H1 (cell line): ENCODE results near the gene GJD4. TPM values are rescaled to one million over a fixed set of nuclear protein-coding genes. Genes with fewer than 3 reads are reported as not detected.

Experiments used
- MAFK ChIP-seq: IDR thresholded peaks from 2 replicates; pipeline ENCODE4 v1.6.1; 2012; ENCODE audit warnings: low read depth, mild to moderate bottlenecking, improper control_type of control experiment, low read length
- polyA plus RNA-seq, 7 experiments: library from polyadenylated mRNA; depleted of rRNA in 3 of 7; stranded (reverse) in 5 of 7; unstranded in 2 of 7; fragments of >200 nt in 5 of 7; fragments of 200-250 nt in 2 of 7; gene quantifications; 1 replicate in 5 of 7; 2 replicates in 1 of 7; 4 replicates in 1 of 7; pipeline versions ENCODE4 v1.2.1 to v1.2.3, GENCODE V29; 2011 to 2013; ENCODE audit warnings: missing spikeins in 2 of 7, mixed read lengths in 2 of 7
- total RNA-seq: library from RNA; stranded (reverse); fragmentation: NEBNext Ultra II Directional; extraction: Animal tissue kit (Norgen Biotek cat#: 25700); gene quantifications from 2 replicates; pipeline ENCODE4 v1.2.1, GENCODE V29; 2021
- TF ChIP-seq, protein P1 (sequence below): fragments of 300-600 bp; sonication (generic); IDR thresholded peaks from 2 replicates; pipeline ENCODE4 v1.7.1; 2012; ENCODE audit warnings: low read length, moderate library complexity, mild to moderate bottlenecking, inconsistent platforms; ENCODE audit not compliant: insufficient replicate concordance

The GJD4 gene
- total and polyA plus RNA-seq, 2 of the 8 experiments (the other 6 are each of a cell fraction or from before 2014, with no cell fraction given), result not detected

DNA sequence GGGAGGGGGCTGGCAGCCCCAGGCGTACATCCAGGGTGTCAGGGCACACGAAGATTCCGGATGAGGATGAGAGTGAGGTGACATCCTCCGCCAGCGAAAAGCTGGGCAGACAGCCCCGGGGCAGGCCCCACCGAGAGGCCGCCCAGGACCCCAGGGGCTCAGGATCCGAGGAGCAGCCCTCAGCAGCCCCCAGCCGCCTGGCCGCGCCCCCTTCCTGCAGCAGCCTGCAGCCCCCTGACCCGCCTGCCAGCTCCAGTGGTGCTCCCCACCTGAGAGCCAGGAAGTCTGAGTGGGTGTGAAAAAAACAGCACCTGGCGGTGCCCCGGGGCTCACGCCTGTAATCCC is 3.2 kb downstream of the GJD4 start (continued):
- TF ChIP-seq, protein P1, sequence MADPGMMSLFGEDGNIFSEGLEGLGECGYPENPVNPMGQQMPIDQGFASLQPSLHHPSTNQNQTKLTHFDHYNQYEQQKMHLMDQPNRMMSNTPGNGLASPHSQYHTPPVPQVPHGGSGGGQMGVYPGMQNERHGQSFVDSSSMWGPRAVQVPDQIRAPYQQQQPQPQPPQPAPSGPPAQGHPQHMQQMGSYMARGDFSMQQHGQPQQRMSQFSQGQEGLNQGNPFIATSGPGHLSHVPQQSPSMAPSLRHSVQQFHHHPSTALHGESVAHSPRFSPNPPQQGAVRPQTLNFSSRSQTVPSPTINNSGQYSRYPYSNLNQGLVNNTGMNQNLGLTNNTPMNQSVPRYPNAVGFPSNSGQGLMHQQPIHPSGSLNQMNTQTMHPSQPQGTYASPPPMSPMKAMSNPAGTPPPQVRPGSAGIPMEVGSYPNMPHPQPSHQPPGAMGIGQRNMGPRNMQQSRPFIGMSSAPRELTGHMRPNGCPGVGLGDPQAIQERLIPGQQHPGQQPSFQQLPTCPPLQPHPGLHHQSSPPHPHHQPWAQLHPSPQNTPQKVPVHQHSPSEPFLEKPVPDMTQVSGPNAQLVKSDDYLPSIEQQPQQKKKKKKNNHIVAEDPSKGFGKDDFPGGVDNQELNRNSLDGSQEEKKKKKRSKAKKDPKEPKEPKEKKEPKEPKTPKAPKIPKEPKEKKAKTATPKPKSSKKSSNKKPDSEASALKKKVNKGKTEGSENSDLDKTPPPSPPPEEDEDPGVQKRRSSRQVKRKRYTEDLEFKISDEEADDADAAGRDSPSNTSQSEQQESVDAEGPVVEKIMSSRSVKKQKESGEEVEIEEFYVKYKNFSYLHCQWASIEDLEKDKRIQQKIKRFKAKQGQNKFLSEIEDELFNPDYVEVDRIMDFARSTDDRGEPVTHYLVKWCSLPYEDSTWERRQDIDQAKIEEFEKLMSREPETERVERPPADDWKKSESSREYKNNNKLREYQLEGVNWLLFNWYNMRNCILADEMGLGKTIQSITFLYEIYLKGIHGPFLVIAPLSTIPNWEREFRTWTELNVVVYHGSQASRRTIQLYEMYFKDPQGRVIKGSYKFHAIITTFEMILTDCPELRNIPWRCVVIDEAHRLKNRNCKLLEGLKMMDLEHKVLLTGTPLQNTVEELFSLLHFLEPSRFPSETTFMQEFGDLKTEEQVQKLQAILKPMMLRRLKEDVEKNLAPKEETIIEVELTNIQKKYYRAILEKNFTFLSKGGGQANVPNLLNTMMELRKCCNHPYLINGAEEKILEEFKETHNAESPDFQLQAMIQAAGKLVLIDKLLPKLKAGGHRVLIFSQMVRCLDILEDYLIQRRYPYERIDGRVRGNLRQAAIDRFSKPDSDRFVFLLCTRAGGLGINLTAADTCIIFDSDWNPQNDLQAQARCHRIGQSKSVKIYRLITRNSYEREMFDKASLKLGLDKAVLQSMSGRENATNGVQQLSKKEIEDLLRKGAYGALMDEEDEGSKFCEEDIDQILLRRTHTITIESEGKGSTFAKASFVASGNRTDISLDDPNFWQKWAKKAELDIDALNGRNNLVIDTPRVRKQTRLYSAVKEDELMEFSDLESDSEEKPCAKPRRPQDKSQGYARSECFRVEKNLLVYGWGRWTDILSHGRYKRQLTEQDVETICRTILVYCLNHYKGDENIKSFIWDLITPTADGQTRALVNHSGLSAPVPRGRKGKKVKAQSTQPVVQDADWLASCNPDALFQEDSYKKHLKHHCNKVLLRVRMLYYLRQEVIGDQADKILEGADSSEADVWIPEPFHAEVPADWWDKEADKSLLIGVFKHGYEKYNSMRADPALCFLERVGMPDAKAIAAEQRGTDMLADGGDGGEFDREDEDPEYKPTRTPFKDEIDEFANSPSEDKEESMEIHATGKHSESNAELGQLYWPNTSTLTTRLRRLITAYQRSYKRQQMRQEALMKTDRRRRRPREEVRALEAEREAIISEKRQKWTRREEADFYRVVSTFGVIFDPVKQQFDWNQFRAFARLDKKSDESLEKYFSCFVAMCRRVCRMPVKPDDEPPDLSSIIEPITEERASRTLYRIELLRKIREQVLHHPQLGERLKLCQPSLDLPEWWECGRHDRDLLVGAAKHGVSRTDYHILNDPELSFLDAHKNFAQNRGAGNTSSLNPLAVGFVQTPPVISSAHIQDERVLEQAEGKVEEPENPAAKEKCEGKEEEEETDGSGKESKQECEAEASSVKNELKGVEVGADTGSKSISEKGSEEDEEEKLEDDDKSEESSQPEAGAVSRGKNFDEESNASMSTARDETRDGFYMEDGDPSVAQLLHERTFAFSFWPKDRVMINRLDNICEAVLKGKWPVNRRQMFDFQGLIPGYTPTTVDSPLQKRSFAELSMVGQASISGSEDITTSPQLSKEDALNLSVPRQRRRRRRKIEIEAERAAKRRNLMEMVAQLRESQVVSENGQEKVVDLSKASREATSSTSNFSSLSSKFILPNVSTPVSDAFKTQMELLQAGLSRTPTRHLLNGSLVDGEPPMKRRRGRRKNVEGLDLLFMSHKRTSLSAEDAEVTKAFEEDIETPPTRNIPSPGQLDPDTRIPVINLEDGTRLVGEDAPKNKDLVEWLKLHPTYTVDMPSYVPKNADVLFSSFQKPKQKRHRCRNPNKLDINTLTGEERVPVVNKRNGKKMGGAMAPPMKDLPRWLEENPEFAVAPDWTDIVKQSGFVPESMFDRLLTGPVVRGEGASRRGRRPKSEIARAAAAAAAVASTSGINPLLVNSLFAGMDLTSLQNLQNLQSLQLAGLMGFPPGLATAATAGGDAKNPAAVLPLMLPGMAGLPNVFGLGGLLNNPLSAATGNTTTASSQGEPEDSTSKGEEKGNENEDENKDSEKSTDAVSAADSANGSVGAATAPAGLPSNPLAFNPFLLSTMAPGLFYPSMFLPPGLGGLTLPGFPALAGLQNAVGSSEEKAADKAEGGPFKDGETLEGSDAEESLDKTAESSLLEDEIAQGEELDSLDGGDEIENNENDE, result no peak
- no peak for TF ChIP-seq MAFK
- TF ChIP-seq, all 59 proteins: peak for 0
